Measurements from ENCODE around the gene PLEKHF1.
A peak's percentile ranks its signal among the peaks of the same experiment; 100 is the strongest.
"Not testable (repeated sequence)": the region's sequence is repeated elsewhere in the genome, so short reads cannot be mapped to it uniquely, and the experiment has no call there.

Gene PLEKHF1

GRCh38 chr19:29664753-29665214 lies 477 bp upstream of the PLEKHF1 start:
- no peak for DNase-seq (ENCODE audit: low read depth)

GRCh38 chr19:29665826-29666577 lies 741 bp downstream of the PLEKHF1 start:
- DNase-seq (ENCODE audit: low read depth), result no peak

DNA sequence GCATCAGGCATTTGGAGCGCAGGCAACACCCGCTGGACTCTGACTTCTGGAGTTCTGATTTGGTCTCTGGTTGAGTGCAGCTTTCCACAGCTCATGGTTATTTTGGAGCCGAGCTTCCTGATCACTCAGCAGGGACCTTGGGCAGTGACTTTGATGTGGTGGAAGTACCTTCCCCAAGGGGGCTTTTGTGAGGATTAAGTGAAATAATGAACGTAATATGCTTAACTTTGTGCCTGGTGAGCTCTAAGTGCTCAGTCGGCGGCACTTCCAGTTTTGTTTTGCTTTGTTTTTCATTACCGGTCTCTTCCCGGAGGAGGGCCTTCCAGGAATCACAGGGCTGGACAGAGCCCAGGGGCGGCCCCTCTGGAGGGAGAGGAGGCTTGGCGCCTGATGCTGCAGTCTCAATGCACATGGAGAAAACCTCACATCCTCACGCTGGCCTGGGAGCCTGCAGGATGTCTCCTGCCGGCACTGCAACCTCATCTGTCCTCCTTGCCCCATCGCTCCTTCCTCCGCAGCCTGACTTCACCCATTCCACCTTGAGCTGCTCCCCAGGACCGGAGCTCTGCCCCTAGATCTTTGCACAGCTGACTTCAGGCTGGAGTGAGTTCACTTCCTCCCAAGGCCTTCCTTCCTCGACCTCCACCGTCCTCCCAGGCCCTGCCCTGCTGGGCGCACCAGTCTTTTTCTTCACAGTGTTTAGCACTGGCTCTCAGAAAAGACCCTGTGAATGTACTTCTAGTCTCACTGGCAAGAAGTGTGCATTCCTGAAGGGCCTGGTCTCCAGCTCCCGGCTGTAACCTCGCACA lies 1.5 kb downstream of the PLEKHF1 start:
- no peak for DNase-seq (ENCODE audit: low read depth)

DNA sequence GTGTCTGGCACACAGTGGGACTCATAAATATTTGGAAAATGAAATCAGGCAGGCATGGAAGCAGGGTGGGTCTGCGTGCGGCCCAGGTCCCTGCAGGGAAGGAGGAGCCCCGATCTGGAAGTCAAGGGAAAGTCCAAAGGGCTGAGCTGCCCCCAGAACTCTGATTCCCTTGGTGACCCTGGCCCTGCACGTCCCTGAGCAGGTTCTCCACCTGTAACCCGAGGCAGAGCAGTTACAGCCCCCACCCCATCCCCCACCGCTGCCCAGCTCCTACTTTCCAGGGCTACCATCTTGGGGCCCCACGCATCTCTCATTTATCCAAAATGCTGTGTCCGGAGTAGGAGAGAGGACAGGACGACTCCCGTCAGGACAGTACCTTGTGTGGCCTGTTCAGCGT lies 2.1 kb downstream of the PLEKHF1 start:
- DNase-seq (ENCODE audit: low read depth), result no peak

GRCh38 chr19:29667901-29668341 lies 2.7 kb downstream of the PLEKHF1 start:
- DNase-seq (ENCODE audit: low read depth), result no peak

DNA sequence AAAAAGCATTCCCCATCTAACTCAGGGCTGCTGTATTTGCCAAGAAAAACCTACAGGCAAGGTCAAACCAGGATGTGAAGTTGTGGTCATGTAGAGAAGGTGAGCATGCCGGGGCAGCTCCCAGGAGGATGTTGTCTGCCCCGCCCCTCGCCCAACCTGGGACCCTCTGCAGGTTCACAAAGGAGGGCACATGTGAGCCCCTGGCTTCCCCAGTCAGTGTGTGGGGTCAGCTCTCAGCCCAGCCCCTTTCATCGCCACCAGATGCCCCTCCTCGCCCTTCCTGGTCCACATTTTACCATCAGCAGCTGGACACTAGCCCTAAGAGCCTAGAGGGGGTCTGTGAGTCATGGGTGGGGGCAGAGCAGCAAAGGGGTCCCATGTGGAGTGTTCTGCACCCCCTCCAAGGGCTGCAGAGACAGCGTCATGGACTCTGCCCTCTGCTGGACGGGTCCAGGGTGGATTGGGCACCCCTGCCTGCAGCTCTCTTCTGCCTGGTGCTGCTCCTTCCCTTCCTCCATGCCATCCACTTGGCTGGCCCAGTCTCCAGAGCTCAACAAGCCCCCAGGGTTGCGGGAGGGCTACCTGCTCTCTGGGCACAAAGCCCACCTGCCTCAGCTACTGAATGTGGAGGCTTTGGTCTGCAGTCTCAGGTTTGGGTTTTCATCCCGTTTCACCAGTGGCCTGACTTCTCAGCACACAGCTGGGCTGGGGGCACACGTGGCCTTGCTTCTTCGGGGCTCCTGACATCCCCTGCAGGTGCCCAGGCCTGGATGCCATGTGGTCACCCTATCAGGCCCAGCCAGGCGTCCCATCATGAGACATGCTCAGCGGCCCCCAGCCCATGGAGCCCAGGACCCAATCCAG lies 3.7 kb downstream of the PLEKHF1 start:
- no peak for DNase-seq (ENCODE audit: low read depth)

- no peak for DNase-seq (ENCODE audit: low read depth)
These were observed 5.0 kb downstream of the PLEKHF1 start for GRCh38 chr19:29670255-29670654.

- not testable (repeated sequence) for DNase-seq (ENCODE audit: low read depth)
These were observed 5.7 kb downstream of the PLEKHF1 start for GRCh38 chr19:29671026-29671392.

GRCh38 chr19:29671393-29672160 lies 6.3 kb downstream of the PLEKHF1 start:
- peak; percentile 69 for DNase-seq (ENCODE audit: low read depth)

GRCh38 chr19:29672319-29672932 lies 7.2 kb downstream of the PLEKHF1 start:
- no peak for DNase-seq (ENCODE audit: low read depth)

DNA sequence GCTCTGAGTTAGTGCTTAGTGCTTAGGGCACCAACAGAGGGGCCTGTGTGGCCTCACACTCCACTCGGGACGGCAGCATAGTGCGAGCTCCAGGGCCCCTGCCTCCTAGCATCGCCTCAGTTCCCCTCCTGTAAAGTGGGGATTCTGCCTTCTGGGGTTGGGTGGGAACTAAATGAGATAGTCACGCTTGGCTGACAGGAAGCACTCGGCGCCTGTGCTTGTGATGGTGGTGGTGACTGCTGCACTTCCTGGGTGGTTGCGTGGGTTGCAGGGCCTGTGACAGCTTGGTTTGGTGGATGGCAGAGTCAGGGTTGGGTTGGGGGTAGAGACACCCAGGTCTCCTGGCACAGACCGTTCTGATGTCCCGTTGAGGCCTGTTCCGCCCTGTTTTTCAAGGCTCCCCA lies 7.7 kb downstream of the PLEKHF1 start:
- peak; percentile 61 for DNase-seq (ENCODE audit: low read depth)

DNA sequence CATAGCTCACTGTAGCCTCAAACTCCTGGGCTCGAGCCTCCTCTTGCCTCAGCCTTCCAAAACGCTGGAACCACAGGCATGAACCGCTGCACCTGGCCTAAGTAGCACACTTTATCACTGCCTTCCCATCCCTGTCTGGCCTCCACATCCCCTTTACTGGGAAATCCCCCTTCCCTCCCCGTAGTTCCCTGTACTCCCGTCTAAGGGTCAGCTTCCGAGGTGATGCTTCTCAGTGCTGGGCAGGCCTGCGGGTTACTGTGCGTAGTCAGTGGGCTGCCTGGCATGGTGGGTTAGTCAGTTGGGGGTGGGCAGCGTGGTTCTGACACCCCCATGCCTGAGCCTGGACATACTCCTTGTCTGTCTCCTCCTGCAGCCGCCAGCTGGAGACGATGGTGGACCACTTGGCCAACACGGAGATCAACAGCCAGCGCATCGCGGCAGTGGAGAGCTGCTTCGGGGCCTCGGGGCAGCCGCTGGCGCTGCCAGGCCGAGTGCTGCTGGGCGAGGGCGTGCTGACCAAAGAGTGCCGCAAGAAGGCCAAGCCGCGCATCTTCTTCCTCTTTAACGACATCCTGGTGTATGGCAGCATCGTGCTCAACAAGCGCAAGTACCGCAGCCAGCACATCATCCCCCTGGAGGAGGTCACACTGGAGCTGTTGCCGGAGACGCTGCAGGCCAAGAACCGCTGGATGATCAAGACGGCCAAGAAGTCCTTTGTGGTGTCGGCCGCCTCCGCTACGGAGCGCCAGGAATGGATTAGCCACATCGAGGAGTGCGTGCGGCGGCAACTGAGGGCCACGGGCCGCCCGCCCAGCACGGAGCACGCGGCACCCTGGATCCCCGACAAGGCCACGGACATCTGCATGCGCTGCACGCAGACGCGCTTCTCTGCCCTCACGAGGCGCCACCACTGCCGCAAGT lies 8.4 kb downstream of the PLEKHF1 start:
- DNase-seq (ENCODE audit: low read depth), result no peak

- DNase-seq (ENCODE audit: low read depth), result no peak
These were observed 9.3 kb downstream of the PLEKHF1 start for GRCh38 chr19:29674374-29675119.

DNA sequence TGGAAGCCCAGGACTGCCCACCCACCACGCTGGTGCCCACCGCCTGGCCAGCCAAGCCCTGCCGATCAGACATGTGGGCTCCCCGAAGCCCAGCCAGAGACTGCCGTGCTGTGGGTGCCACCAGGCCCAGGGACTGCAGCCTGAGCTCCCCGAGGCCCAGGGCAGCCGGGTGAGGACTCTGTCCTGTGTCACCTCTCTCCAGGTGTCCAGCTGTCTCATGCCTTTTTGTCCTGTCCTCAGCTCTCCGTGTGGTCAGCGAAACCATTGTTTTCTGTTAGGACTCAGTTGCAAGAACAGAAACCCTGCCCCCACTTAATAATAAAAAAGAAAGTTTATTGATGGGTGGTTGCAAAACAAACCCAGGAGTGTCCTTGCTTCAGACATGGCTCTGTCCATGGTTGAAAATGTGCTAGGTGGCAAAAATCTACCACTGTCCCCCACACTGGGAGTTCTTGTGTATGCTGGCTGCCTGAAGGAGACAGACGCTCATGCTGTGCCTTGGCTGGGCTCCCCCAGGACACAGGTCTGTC lies 9.9 kb downstream of the PLEKHF1 start:
- DNase-seq (ENCODE audit: low read depth), result no peak

- DNase-seq (ENCODE audit: low read depth), result no peak
These were observed 10.5 kb downstream of the PLEKHF1 start for GRCh38 chr19:29675650-29676186.

DNA sequence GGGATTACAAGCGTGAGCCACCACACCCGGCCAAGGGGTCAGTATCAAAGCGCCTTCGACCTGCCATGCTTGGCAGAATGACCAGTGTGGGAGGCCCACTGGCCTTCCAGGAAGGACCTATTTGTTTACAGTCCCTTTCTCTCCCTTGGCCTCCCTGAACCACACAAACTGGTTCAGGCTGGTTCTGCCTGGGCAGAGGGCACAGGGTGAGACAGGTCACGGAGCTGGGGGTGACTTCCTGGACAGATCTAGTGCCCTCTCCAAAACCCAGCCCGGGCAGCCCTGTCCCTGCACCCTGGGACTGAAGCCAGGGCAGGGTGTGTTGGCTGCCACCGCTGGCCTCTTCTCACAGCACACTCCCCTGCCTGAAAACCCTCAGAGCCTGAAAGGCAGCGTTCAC lies 11.3 kb downstream of the PLEKHF1 start:
- DNase-seq (ENCODE audit: low read depth), result no peak

DNA sequence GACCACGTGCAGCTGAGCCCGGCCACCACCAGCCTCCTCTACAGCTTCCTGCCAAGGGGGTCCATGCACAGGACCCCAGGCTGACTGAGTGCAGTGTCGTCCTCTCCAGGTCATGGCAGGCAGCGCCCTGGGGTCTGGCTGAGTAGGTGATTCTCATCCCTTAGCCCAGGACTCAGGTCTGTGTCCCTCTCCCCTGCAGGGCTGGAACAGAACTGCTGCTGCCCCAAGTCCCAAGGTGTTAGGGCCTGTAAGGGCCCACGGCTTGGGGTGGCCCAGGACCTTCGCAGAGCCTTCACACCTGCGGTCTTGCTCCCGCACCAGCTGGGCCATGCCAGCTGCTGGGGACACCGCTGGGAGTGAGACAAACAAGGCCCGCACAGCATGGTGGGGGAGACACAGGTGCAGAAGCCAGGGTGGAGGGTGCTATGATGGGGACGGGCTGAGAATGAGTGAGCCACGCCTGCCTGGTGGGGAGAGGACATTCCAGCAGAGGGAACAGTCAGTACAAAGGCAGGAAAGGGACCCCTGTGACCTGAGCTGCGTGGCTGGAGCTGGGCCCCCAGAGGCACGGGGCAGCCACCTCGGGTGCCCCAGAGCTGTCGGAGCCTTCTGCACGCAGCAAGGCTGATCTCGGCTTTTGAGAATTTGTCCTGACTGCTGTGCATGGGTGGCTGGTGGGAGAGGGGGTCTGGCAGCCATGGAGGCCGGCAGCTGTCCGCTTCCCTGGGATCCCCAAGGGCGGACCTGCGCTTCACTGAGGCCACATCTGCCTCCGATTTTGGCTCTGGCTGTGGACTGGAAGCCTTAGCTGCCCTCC lies 11.9 kb downstream of the PLEKHF1 start:
- no peak for DNase-seq (ENCODE audit: low read depth)
